IMR-90 (cell line): Measurements from ENCODE around the gene CAMK2N1.

Source experiments
- CTCF ChIP-seq: conservative IDR thresholded peaks from 2 replicates; pipeline ENCODE4 v1.5.1; 2012; ENCODE audit warnings: mild to moderate bottlenecking, low read depth, low read length, improper control_type of control experiment
- FOS ChIP-seq: fragments of 150-350 bp; IDR thresholded peaks from 2 replicates; pipeline ENCODE4 v1.6.1; 2016; ENCODE audit warnings: low read depth, low read length
- RCOR1 ChIP-seq: IDR thresholded peaks from 2 replicates; pipeline ENCODE4 v1.6.1; 2012; ENCODE audit warnings: mild to moderate bottlenecking, low read length, improper control_type of control experiment; ENCODE audit not compliant: insufficient replicate concordance

- TF ChIP-seq CTCF (no peak), FOS (no peak), RCOR1 (no peak)
Observed at GRCh38 chr1:20481643-20482498, 4.1 kb downstream of the CAMK2N1 start.
